HepG2 (cell line): ENCODE measurements around the gene ANG. TPM values are rescaled to one million over a fixed set of nuclear protein-coding genes. Genes with fewer than 3 reads are reported as not detected.
A peak's percentile ranks its signal among the peaks of the same experiment; 100 is the strongest.

Source experiments
- CREB1 ChIP-seq, 2 experiments: fragments of 450-650 bp in 1 of 2; IDR thresholded peaks; 2 replicates each; pipeline ENCODE4 v1.6.1; 2016 to 2017; ENCODE audit warnings: control low read depth in 1 of 2, mild to moderate bottlenecking in 1 of 2, missing compliant biosample characterization in 1 of 2, missing genetic modification characterization in 1 of 2
- GFI1 ChIP-seq: sonication (generic); formaldehyde crosslinking; IDR thresholded peaks from 2 replicates; pipeline ENCODE4 v1.5.0; 2020; ENCODE audit warnings: missing genetic modification reagents, mild to moderate bottlenecking, borderline replicate concordance
- GTF3A ChIP-seq: sonication (generic); formaldehyde crosslinking; conservative IDR thresholded peaks from 2 replicates; pipeline ENCODE4 v1.4.0; 2020; ENCODE audit warnings: mild to moderate bottlenecking, missing genetic modification reagents
- IRF2 ChIP-seq: IDR thresholded peaks from 2 replicates; pipeline ENCODE4 v1.6.1; 2018; ENCODE audit warnings: missing genetic modification reagents, missing compliant biosample characterization
- KAT2B ChIP-seq: fragments of 150-350 bp; IDR thresholded peaks from 2 replicates; pipeline ENCODE4 v1.6.1; 2014; ENCODE audit warnings: low read depth, low read length, borderline replicate concordance
- KLF6 ChIP-seq: IDR thresholded peaks from 2 replicates; pipeline ENCODE4 v1.8.0; 2016; ENCODE audit warnings: missing biosample characterization, missing genetic modification reagents
- MBNL3 ChIP-seq: fragments of 250-450 bp; sonication (Bioruptor Pico); conservative IDR thresholded peaks from 2 replicates; pipeline ENCODE4 v1.8.0; 2022; ENCODE audit warnings: mild to moderate bottlenecking, inconsistent platforms
- NFYB ChIP-seq: sonication (generic); formaldehyde crosslinking; IDR thresholded peaks from 2 replicates; pipeline ENCODE4 v1.4.0; 2020; ENCODE audit warnings: missing genetic modification reagents
- NKX3-1 ChIP-seq: sonication (generic); formaldehyde crosslinking; IDR thresholded peaks from 2 replicates; pipeline ENCODE4 v1.5.0; 2020; ENCODE audit warnings: missing genetic modification reagents
- TAF1 ChIP-seq: sonication (generic); formaldehyde crosslinking; IDR thresholded peaks from 2 replicates; pipeline ENCODE4 v1.4.0; 2020; ENCODE audit warnings: missing genetic modification reagents
- ZFP62 ChIP-seq: sonication (generic); formaldehyde crosslinking; IDR thresholded peaks from 2 replicates; pipeline ENCODE4 v1.4.0; 2020; ENCODE audit warnings: missing genetic modification reagents
- ZIK1 ChIP-seq: sonication (generic); formaldehyde crosslinking; IDR thresholded peaks from 2 replicates; pipeline ENCODE4 v1.5.0; 2020; ENCODE audit warnings: mild to moderate bottlenecking, low read depth, missing genetic modification reagents, borderline replicate concordance
- ZNF274 ChIP-seq: sonication (generic); formaldehyde crosslinking; IDR thresholded peaks from 2 replicates; pipeline ENCODE4 v1.5.1; 2020; ENCODE audit warnings: mild to moderate bottlenecking, missing genetic modification reagents
- ZNF331 ChIP-seq: sonication (generic); formaldehyde crosslinking; IDR thresholded peaks from 2 replicates; pipeline ENCODE4 v1.4.0; 2020; ENCODE audit warnings: missing genetic modification reagents
- ZNF431 ChIP-seq: sonication (generic); formaldehyde crosslinking; IDR thresholded peaks from 2 replicates; pipeline ENCODE4 v1.9.0; 2022; ENCODE audit warnings: missing genetic modification reagents, low read depth, mild to moderate bottlenecking, borderline replicate concordance
- ZNF451 ChIP-seq: sonication (generic); formaldehyde crosslinking; IDR thresholded peaks from 2 replicates; pipeline ENCODE4 v1.5.0; 2020; ENCODE audit warnings: mild to moderate bottlenecking, missing genetic modification reagents
- ZNF83 ChIP-seq: sonication (generic); formaldehyde crosslinking; IDR thresholded peaks from 2 replicates; pipeline ENCODE4 v1.4.0; 2020; ENCODE audit warnings: missing genetic modification reagents, mild to moderate bottlenecking, borderline replicate concordance
- ZNF878 ChIP-seq: sonication (generic); formaldehyde crosslinking; IDR thresholded peaks from 2 replicates; pipeline ENCODE4 v1.8.1; 2023; ENCODE audit warnings: mild to moderate bottlenecking, missing genetic modification reagents, moderate library complexity
- polyA plus RNA-seq, 8 experiments: library from polyadenylated mRNA; depleted of rRNA in 3 of 8; stranded (reverse) in 7 of 8; unstranded in 1 of 8; fragments of >200 nt; fragmentation: Illumina TruSeq in 4 of 8; extraction: Trizol in 4 of 8; gene quantifications; 2 replicates each; pipeline versions ENCODE4 v1.2.1 to v1.2.3, GENCODE V29; 2011 to 2016; ENCODE audit warnings: low read depth in 4 of 8, missing spikeins in 1 of 8, mixed read lengths in 1 of 8; ENCODE audit not compliant: insufficient read depth in 1 of 8
- total RNA-seq, 5 experiments: library from RNA; depleted of rRNA; stranded (reverse); fragments of >200 nt; fragmentation: Illumina TruSeq; extraction: Trizol; gene quantifications; 2 replicates each; pipeline ENCODE4 v1.2.3, GENCODE V29; 2016; ENCODE audit warnings: low read depth in 1 of 5
- TF ChIP-seq, protein P1 (sequence below): sonication (generic); formaldehyde crosslinking; IDR thresholded peaks from 2 replicates; pipeline ENCODE4 v1.4.0; 2020; ENCODE audit warnings: missing genetic modification reagents
- TF ChIP-seq, protein P2 (sequence below): sonication (generic); formaldehyde crosslinking; conservative IDR thresholded peaks from 2 replicates; pipeline ENCODE4 v1.4.0; 2020; ENCODE audit warnings: missing genetic modification reagents
- TF ChIP-seq, protein P3 (sequence below): sonication (generic); formaldehyde crosslinking; IDR thresholded peaks from 2 replicates; pipeline ENCODE4 v1.5.1; 2020; ENCODE audit warnings: mild to moderate bottlenecking, missing genetic modification reagents, moderate library complexity

ANG gene
- total and polyA plus RNA-seq, 2 of the 13 experiments (the other 11 are each of a cell fraction or from before 2014, with no cell fraction given), result 83.6 to 401 TPM

DNA sequence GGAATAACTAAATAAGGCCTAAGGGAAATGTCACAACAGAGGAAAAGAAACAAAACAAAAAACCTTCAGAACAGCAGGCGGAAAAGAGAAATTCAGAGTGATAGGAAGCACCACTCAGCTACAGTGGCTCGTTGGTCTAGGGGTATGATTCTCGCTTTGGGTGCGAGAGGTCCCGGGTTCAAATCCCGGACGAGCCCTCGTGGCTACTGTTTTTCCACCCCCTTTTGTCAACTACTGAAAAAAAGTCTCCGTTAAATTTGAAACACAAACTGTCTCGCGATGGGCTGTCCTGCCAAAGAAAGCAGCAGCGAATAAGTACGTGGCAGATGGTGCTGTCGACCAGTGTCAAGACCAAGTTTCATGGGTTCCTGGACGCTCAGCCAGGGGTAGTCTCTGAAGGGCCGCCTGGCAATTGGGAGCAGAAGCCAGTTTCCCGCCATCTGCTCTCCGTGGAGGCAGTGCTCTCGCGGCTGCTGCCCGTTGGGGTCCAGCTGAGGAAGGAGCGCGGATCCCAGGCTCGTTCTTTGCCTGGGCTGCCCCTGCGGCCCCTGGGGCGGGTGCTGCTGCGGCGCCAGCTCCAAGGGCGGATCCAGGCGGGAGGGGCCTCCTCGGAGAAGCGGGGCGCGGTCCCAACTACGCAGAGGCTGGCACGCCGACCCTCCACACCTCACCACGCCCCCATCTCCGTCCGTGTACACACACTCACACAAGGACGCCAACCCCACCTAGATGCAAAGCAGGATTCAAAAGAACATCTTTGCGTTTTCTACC, 4.5 kb upstream of the ANG start, which contains the start of gene RNASE4 (continued):
- TF ChIP-seq, protein P1, sequence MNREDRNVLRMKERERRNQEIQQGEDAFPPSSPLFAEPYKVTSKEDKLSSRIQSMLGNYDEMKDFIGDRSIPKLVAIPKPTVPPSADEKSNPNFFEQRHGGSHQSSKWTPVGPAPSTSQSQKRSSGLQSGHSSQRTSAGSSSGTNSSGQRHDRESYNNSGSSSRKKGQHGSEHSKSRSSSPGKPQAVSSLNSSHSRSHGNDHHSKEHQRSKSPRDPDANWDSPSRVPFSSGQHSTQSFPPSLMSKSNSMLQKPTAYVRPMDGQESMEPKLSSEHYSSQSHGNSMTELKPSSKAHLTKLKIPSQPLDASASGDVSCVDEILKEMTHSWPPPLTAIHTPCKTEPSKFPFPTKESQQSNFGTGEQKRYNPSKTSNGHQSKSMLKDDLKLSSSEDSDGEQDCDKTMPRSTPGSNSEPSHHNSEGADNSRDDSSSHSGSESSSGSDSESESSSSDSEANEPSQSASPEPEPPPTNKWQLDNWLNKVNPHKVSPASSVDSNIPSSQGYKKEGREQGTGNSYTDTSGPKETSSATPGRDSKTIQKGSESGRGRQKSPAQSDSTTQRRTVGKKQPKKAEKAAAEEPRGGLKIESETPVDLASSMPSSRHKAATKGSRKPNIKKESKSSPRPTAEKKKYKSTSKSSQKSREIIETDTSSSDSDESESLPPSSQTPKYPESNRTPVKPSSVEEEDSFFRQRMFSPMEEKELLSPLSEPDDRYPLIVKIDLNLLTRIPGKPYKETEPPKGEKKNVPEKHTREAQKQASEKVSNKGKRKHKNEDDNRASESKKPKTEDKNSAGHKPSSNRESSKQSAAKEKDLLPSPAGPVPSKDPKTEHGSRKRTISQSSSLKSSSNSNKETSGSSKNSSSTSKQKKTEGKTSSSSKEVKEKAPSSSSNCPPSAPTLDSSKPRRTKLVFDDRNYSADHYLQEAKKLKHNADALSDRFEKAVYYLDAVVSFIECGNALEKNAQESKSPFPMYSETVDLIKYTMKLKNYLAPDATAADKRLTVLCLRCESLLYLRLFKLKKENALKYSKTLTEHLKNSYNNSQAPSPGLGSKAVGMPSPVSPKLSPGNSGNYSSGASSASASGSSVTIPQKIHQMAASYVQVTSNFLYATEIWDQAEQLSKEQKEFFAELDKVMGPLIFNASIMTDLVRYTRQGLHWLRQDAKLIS (CRISPR knock-in tag), result 0 out of 2 replicates have a peak, but pooled peaks have one; percentile 66
- TF ChIP-seq GFI1, result no peak
- TF ChIP-seq ZNF331 (CRISPR knock-in tag), result peak; percentile 87
- TF ChIP-seq ZNF274 (CRISPR knock-in tag), result peak; percentile 72
- 0 out of 2 replicates have a peak, but pooled peaks have one; percentile 33 for TF ChIP-seq NKX3-1 (CRISPR knock-in tag)
- no peak for TF ChIP-seq KAT2B
- TF ChIP-seq ZNF83 (CRISPR knock-in tag), result 0 out of 2 replicates have a peak, but pooled peaks have one; percentile 4
- TF ChIP-seq TAF1 (CRISPR knock-in tag), result peak; percentile 90
- TF ChIP-seq MBNL3 (CRISPR knock-in tag), result no peak
- 0 out of 2 replicates have a peak, but pooled peaks have one; percentile 15 for TF ChIP-seq CREB1 (IDR thresholded peaks at IDR 0.05)
- no peak for TF ChIP-seq CREB1 (CRISPR knock-in tag; IDR thresholded peaks at IDR 0.05)
- TF ChIP-seq ZIK1 (CRISPR knock-in tag), result no peak
- peak; percentile 66 for TF ChIP-seq IRF2 (CRISPR knock-in tag)
- TF ChIP-seq ZNF431 (CRISPR knock-in tag), result no peak; the same call in 1 of the 2 replicates
- TF ChIP-seq ZNF878 (CRISPR knock-in tag), result peak; percentile 84; the same call in 1 of the 2 replicates
- no peak for TF ChIP-seq ZNF451 (CRISPR knock-in tag)
- TF ChIP-seq, protein P2, sequence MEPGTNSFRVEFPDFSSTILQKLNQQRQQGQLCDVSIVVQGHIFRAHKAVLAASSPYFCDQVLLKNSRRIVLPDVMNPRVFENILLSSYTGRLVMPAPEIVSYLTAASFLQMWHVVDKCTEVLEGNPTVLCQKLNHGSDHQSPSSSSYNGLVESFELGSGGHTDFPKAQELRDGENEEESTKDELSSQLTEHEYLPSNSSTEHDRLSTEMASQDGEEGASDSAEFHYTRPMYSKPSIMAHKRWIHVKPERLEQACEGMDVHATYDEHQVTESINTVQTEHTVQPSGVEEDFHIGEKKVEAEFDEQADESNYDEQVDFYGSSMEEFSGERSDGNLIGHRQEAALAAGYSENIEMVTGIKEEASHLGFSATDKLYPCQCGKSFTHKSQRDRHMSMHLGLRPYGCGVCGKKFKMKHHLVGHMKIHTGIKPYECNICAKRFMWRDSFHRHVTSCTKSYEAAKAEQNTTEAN, result peak; percentile 28; the same call in 1 of the 2 replicates
- no peak; the same call in 1 of the 2 replicates for TF ChIP-seq GTF3A
- peak; percentile 53 for TF ChIP-seq KLF6 (CRISPR knock-in tag)
- TF ChIP-seq, protein P3, sequence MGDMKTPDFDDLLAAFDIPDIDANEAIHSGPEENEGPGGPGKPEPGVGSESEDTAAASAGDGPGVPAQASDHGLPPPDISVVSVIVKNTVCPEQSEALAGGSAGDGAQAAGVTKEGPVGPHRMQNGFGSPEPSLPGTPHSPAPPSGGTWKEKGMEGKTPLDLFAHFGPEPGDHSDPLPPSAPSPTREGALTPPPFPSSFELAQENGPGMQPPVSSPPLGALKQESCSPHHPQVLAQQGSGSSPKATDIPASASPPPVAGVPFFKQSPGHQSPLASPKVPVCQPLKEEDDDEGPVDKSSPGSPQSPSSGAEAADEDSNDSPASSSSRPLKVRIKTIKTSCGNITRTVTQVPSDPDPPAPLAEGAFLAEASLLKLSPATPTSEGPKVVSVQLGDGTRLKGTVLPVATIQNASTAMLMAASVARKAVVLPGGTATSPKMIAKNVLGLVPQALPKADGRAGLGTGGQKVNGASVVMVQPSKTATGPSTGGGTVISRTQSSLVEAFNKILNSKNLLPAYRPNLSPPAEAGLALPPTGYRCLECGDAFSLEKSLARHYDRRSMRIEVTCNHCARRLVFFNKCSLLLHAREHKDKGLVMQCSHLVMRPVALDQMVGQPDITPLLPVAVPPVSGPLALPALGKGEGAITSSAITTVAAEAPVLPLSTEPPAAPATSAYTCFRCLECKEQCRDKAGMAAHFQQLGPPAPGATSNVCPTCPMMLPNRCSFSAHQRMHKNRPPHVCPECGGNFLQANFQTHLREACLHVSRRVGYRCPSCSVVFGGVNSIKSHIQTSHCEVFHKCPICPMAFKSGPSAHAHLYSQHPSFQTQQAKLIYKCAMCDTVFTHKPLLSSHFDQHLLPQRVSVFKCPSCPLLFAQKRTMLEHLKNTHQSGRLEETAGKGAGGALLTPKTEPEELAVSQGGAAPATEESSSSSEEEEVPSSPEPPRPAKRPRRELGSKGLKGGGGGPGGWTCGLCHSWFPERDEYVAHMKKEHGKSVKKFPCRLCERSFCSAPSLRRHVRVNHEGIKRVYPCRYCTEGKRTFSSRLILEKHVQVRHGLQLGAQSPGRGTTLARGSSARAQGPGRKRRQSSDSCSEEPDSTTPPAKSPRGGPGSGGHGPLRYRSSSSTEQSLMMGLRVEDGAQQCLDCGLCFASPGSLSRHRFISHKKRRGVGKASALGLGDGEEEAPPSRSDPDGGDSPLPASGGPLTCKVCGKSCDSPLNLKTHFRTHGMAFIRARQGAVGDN, result peak; percentile 94
- peak; percentile 49; the same call in 1 of the 2 replicates for TF ChIP-seq ZFP62 (CRISPR knock-in tag)
- no peak for TF ChIP-seq NFYB (CRISPR knock-in tag)
